Bone marrow (tissue), 2 donors: ENCODE data around the gene AADACL4.

Experiments
- DNase-seq, 2 donors: peaks; one replicate each; lab custom pipeline; 2025; lab: John Stamatoyannopoulos, UW

The AADACL4 gene

DNA sequence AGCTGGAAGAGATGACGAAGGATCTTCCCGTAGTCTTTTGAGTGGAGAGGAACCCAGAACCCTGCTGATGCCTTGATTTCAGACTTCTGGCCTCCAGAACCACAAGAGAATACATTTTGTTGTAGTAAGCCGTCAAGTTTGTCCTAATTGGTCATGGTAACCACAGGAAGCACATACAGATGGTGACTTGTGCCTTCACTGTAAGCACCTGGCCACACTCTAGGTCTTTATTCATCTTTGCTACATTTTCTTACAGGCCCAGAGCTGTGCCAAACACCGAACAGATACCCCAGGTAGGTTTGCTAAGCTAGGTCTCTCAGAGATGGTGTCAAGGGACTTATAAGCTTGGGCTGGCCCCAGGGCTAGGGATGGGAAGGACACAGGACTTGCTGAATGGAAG is 30.7 kb upstream of the AADACL4 start:
- no peak for DNase-seq

DNA sequence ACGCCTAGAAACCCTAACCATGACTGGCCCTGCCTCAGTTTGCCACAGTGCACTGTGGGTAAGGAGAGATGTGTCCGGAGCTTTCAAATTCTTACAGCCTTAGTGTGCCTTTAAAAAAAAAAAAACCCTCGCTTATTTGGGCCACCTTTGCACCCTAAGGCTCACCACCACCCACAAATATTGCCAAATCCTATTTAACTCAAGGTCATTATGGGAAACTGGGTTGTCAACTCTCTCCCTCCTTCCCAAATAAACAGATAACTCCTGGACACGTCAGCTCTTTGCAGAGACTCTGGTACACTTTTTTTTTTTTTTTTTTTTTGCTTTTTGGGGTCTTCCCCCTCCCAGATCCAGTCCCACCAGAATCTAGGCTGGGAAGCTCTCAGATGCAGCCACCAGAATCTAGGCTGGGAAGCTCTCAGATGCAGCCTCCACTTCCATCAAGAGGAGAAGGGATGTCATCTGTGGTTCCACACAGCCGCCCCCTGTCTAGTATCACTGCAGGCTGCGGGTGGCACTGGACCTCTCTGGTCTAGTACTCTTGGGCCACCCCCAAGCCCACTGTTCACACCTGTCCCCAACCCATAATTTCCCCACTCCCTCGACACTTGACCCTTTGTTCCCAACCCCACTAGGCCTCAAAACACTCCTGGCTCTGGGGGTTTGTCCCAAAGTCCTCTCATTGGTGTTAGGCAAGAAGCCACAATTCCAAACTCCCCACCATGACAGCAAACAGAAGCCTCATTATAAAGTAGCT is 29.3 kb upstream of the AADACL4 start:
- no peak for DNase-seq

DNA sequence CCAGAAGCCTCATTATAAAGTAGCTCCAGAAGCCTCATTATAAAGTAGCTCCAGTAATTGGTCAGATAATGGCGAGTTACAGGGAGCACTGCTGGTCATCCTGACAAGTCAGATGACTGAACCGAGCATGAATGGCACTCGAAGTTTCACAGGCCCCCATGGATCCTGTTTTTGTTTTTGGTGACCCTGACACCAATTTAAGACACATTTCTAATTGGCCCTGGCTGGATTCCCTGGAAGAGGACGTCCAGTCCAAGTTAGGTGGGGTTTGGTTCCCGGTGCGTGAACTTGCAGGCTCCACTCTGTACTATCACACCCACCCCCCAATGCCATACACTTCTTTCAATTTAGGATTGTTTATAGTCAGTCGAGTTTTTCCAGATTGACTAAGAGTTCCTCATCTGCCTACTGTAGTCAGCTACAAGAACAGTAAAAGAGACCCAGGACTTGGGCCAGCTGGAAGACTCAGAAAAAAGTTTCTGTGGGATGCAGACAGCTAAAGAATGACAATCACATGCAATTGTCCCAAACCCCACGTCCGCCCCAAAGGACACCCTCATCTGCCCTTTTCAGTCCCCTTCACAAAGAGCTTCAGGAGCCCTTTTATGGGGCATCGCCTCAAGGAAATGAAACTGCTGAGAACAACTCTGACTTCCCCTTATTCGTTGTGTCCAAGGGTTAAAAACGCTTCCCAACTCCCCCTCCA is 28.6 kb upstream of the AADACL4 start:
- DNase-seq, result no peak

DNA sequence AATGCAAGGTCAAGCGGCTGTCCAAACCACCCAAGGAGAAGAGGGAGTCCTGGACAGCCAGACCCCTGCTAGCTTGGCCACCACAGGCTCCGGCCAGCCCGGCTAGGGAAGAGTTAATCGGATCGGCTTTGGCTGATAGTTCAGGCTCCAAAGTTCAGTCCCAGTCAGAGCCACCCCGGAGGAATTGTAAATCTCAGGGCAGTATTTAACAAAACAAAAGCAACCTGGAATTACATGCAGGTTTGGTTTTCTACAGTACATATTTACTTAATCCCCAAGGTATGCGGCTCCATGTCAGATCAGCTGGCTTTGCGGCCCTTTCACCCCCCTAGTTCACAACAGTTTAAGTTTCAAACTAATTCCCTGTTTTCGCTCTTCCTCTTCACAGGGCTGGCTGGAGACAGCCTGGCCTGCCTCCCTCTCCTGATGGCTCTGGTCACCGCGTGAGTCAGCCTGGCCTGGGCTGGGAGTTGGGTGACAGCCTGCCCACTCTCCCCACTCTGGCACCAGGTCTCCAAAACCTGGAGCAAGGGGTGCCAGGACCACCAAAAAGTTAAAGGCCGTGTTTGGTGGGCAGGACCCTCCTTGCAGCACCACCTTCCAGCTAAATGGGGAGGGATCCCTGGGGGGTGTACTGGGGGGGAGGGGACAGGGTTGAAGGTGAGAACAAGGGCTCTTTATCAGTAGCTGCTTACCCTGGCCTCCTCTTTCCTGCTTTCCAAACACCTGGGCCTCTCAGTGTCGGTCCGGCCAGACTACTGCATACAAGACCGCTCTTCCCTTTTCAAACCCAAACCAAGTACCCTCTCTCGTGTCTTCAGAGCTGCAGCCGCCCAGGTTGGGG is 27.8 kb upstream of the AADACL4 start:
- no peak for DNase-seq

GRCh38 chr1:12616709-12617373 is 27.0 kb upstream of the AADACL4 start:
- no peak for DNase-seq

DNA sequence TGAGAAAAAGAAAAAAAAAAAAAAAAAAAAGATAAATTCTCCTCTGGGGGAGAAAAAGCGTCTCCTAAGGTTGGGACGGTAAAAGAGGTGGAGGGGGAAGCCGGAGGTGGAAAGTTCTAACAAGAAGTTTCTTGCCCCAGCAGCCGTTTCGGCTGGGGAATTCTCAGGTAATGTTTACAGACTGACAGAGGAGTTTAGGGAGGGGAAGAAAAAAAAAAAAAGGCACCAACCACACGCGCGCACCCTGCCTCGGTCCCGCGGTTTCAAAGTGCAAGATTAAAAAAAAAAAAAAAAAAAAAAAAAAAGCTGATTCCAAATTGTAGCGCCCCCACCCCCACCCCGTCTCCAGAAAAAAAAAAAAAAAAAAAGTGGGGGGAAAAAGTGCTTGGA is 26.4 kb upstream of the AADACL4 start:
- no peak for DNase-seq

DNA sequence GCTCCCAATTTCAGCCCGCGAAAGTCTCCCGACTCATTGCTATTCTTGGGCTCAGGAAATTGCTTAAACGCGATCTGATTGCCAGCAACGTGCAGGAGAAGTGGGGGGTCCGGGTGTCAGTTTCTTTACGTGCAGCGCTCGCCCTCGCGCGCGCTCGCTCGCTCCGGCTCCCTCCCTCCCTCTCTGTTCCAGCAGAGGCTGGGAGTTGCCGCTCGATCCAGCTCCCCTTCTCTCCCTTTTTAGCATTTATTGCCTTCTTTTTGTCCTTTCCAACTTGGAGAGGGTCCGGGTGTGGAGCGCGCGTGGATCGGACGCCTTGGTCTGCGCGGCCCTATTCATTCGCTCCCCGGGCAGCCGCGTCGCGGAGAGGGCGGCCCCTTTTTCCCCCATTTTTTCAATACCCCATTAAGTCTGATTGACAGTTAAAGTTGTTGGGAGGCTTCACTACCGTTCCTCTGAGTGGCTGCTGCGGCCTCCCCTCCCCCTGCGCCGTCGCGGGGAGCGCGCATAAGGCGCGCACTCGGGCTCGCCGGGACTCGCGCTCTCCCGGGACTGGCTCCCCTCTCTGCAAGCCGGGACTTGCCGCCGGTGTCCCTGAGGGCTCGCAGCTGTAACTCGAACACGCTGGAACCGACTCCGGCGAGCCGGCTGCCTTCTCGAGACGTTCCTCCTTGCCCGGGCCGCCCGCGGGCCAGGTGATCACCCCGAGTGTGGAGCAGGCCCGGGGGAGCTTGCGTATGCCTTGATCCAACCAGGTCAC is 25.8 kb upstream of the AADACL4 start, which contains the start of gene DHRS3:
TSS of gene DHRS3 (minus strand) at position 310 of the 760 bp plus-strand sequence. CDS start 862 bp downstream, outside the sequence.
- peak in 1 of 2 donors; percentile 21 for DNase-seq

- no peak for DNase-seq
Measured at GRCh38 chr1:12618661-12618964, 25.3 kb upstream of the AADACL4 start.

GRCh38 chr1:12618965-12619791 is 24.7 kb upstream of the AADACL4 start:
- peak; percentile 37 to 64 for DNase-seq

- DNase-seq, result peak; percentile 40 to 49
Measured at GRCh38 chr1:12619792-12620487, 23.9 kb upstream of the AADACL4 start.

- DNase-seq, result no peak
Measured at GRCh38 chr1:12620488-12620865, 23.4 kb upstream of the AADACL4 start.

DNA sequence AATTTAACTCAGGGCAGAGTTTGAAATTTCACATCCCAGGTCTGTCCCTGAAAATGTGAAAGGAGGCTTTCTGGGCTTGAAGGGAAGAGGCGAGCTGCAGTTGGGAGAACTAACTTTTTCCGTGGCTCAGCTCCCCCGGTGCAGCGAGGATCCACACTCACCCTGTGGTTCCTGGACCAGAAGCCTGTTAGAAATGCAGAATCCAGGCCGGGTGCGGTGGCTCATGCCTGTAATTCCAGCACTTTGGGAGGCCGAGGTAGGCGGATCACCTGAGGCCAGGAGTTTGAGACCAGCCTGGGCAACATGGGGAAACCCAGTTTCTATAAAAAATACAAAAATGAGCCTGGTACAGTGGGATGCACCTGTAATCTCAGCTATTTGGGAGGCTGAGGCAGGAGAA is 23.0 kb upstream of the AADACL4 start:
- no peak for DNase-seq

- no peak for DNase-seq
Measured at GRCh38 chr1:12621346-12622335, 22.2 kb upstream of the AADACL4 start.

DNA sequence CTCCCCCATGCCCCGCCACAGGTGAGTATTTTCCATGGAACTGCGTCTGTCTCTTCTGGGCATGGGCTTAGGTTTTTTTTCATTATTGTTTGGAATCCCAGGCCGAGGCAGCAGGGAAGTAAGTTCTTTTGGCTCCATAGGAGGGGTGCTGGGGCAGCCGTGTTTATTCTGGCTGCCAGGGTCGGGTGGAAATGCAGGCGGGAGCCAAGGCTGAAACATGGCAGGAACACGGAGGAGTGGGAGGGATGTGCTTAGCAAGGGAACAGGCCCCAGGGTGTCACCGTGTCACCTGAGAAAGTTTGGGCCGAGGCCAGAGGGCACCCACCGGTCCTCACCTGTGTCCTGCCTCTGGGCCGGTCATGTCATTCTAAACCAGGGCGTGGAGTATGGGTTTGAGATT is 21.4 kb upstream of the AADACL4 start:
- no peak for DNase-seq

- no peak for DNase-seq
Measured at GRCh38 chr1:12625276-12625675, 18.6 kb upstream of the AADACL4 start.

- no peak for DNase-seq
Measured at GRCh38 chr1:12626888-12627287, 17.0 kb upstream of the AADACL4 start.

DNA sequence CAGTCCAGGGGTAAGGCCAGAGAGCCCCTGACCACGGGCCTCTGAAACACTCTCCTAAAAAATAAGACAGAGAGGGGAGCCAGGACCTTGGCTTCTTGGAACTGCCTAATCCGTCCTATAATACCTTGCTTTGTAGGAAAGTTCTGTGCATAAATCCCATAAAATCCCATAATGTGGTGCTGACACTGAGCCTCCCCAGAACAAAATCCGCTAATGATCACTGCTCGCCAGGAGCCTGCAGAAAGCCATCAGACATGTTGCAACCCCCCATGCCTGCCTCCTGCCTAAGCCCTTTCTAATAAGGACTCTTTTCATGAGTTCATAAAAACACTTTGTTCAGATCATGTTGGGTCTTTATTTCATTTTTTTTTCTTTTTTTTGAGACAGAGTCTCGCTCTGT is 16.6 kb upstream of the AADACL4 start:
- DNase-seq, result no peak

DNA sequence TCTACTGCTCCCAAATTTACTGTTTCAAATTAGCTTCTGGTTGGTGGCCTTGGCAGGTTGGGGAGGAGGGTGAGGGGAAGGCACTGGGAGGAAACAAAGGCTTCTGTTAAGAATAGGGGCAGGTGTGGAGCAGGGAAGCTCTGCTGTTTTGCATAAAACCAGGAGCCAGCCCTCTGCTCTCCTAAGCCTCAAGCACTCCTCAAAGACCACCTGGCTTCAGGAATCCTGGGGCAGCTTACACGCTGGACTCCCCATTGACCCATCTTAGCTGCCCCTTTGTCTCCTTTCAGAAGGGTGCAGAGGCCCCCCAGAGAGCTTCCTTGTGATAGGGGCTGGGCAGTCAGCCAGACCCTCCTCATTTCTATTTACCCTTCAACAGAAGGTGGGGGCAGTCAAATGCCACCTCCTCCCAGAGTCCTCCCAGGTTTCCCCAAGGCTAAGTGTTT is 14.4 kb upstream of the AADACL4 start:
- no peak for DNase-seq
